ENCODE results near the gene DPP8.

The DPP8 gene

DNA sequence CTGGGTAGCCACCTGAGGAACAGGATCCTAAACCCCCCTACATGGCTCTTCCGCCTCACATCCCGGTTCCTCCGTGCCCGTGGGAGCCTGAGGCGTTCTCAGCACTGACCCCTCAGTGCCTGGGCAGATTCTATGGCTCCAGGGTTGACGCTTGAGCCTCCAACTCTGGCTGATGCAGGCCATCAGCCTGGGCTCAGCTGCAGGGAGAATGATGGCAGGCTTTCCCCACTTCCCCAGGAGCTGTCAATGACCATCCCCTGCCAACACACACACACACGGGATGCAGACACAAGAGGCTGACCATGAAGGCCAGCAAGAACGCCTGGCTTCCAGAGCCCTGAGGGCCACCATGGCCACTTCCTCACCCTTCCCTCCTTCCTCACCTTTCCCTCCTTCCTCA is 123.9 kb downstream of the DPP8 start:
- Histone ChIP-seq H3K4me3 (ENCODE audit: low read length) (no peak overlapping the region), H3K9me3 (ENCODE audit: low read length) (no peaks in the 10 kb centered on the region), H3K27me3 (ENCODE audit: insufficient read depth, low read length) (no peaks in the 10 kb centered on the region), H3K4me1 (ENCODE audit: insufficient read depth, low read length) (no peaks in the 10 kb centered on the region), H3K36me3 (ENCODE audit: insufficient read depth, low read length) (peaks cover 62% of the 10 kb centered on the region), H2AFZ (ENCODE audit: low read depth, low read length) (no peak overlapping the region)

- Histone ChIP-seq H3K9me3 (ENCODE audit: low read length) (no peaks in the 10 kb centered on the region), H3K4me3 (ENCODE audit: low read length) (no peak overlapping the region), H3K36me3 (ENCODE audit: insufficient read depth, low read length) (peaks cover 67% of the 10 kb centered on the region), H3K4me1 (ENCODE audit: insufficient read depth, low read length) (no peaks in the 10 kb centered on the region), H3K27me3 (ENCODE audit: insufficient read depth, low read length) (no peaks in the 10 kb centered on the region), H2AFZ (ENCODE audit: low read depth, low read length) (no peak overlapping the region)
Measured at GRCh38 chr15:65393091-65393490, 124.4 kb downstream of the DPP8 start.

Measured in neuron (in vitro differentiated cells).